GM12874 (cell line): ENCODE measurements around the gene SPART.

Source experiments
- TF ChIP-seq, protein P1 (sequence below): IDR thresholded peaks from 2 replicates; pipeline ENCODE4 v1.5.1; 2011; ENCODE audit warnings: low read depth, mild to moderate bottlenecking, control low read depth, low read length, moderate library complexity; ENCODE audit not compliant: insufficient read depth

SPART gene

GRCh38 chr13:36353001-36353400 is 6.8 kb upstream of the SPART start:
- TF ChIP-seq, protein P1, sequence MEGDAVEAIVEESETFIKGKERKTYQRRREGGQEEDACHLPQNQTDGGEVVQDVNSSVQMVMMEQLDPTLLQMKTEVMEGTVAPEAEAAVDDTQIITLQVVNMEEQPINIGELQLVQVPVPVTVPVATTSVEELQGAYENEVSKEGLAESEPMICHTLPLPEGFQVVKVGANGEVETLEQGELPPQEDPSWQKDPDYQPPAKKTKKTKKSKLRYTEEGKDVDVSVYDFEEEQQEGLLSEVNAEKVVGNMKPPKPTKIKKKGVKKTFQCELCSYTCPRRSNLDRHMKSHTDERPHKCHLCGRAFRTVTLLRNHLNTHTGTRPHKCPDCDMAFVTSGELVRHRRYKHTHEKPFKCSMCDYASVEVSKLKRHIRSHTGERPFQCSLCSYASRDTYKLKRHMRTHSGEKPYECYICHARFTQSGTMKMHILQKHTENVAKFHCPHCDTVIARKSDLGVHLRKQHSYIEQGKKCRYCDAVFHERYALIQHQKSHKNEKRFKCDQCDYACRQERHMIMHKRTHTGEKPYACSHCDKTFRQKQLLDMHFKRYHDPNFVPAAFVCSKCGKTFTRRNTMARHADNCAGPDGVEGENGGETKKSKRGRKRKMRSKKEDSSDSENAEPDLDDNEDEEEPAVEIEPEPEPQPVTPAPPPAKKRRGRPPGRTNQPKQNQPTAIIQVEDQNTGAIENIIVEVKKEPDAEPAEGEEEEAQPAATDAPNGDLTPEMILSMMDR: no peak

DNA sequence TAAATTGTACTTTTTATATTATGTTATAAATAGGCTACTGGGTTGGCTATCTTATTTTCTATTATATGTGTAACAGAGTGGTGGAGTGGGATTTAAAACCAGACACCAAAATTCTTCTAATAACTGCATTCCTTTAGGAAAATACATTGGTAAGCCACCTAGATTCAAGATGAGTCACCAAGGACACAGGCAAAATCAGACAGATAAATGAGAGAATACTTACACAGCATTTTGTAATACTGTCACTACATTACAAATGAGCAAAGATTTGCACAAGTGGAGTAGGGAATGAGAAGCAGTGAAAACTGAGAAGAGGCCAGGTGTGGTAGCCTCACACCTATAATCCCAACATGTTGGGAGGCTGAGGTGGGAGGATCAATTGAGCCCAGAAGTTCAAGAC is 6.2 kb upstream of the SPART start:
- TF ChIP-seq, protein P1: no peak

GRCh38 chr13:36347531-36348210 is 1.5 kb upstream of the SPART start:
- TF ChIP-seq, protein P1: no peak

DNA sequence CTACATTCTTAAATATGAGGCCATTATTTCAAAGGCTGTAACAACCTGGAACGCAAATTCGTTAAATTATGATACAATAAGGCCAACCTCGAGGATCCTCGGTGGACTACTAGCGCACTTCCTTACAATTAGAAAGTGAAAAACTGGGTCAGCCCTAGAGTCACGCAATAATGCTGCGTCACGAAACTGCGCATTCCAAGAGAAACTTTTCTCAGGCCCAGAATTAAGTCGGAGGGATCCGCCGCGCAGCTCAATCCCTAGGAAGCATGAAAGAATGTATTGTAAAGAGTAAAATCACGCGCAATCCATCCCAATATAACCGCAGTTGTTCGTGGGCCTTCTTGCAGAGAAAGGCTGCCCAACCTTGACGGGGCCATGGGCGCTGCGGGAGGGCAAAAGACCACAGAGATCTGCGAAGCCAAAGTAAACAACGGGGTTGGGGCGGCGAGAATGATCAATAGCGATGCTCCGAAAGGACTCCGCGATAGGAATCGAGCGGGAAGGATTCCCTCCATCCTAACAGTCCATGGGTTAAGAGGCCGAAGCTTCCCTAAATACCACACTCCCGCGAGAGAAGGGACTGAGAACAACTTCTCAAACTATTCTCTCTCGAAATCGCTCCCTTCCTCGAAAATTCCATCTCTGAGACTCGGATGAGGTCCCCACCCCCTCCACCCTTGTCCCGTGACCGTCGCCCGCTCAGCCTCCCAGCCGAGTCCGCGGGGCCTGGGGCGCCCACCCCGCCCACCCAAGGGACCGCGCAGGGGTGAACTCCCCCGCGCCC is 564 bp downstream of the SPART start:
- TF ChIP-seq, protein P1: no peak

DNA sequence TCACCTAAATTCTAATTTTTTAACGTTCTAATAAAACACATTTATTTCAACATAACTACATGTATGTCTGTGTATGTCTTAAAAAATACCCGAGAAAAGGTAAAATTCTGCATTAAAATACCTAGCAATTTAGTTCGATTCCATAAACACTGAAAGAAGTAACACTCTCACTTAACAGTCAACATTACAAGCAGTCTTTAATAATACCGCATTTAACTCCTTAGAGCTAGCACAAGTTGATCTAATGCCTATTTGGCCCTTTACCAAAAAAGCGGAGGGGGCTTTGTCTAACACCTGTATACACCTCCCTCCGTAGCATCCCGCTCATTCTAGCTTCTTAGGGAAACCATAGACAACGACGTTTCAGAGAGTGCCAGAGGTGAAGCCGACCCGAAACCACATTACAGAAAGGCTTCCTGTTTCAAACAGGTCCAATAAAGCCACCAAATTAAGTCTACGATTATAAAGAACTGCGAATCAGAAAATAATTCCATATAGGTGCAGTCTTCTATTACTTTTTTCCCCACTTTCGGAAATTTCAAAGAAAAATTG is 1.2 kb downstream of the SPART start:
- TF ChIP-seq, protein P1: no peak

DNA sequence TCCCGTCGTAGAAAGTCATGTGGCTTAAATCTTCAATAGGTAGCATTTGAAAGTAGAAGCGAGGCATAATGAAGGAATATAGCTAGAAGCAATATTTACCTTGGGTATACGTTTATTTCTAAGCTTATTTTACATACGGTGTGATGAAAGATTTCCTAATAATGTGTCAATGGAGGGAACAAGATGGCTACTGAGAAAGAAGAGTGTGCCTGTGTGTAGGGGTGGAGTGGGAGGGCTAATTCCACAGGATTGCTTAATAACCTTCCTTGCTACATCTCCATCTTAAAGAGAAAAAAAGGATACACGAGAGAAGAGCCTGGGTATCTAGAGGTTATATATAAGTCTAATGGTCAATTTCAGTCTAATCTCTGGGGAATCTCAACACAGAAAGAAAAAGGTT is 2.0 kb downstream of the SPART start:
- TF ChIP-seq, protein P1: no peak

GRCh38 chr13:36343766-36344165 is 2.4 kb downstream of the SPART start:
- TF ChIP-seq, protein P1: no peak
